Thoracic aorta (tissue), 2 donors: ENCODE data around the gene ESRRB. TPM values are rescaled to one million over a fixed set of nuclear protein-coding genes. Genes with fewer than 3 reads are reported as not detected.

Experiments used
- ATAC-seq: fragments of 150-250 bp; one replicate; pipeline ENCODE4 v1.8.0; 2017; ENCODE audit warnings: low read depth; ENCODE audit not compliant: insufficient number of reproducible peaks, low FRiP score
- DNase-seq: peaks from one replicate; pipeline ENCODE4 v3.0.0-alpha.2; 2020; ENCODE audit warnings: low spot score
- H3K27ac ChIP-seq, 2 donors: fragments of 200-600 bp; sonication (generic); 1 replicate in 1 of 2; 2 replicates in 1 of 2; pipeline ENCODE4 v1.5.1; 2016; ENCODE audit warnings: mild to moderate bottlenecking in 2 of 2, moderate library complexity in 2 of 2
- H3K27me3 ChIP-seq: fragments of 200-600 bp; sonication (generic); replicated peaks from 2 replicates; pipeline ENCODE4 v1.6.0; 2016; ENCODE audit warnings: mild to moderate bottlenecking; ENCODE audit not compliant: insufficient read depth
- H3K36me3 ChIP-seq: fragments of 200-600 bp; sonication (generic); one replicate; pipeline ENCODE4 v1.5.1; 2016
- H3K4me1 ChIP-seq, 2 donors: fragments of 200-600 bp; sonication (generic); 1 replicate in 1 of 2; 2 replicates in 1 of 2; pipeline versions ENCODE4 v1.5.1 to v1.6.0; 2016; ENCODE audit warnings: low read depth in 2 of 2, mild to moderate bottlenecking in 1 of 2; ENCODE audit not compliant: control insufficient read depth in 1 of 2
- H3K4me3 ChIP-seq: fragments of 200-600 bp; sonication (generic); 2 replicates; pipeline ENCODE4 v1.5.1; 2016; ENCODE audit warnings: mild to moderate bottlenecking
- H3K9me3 ChIP-seq: fragments of 200-600 bp; sonication (generic); 2 replicates; pipeline ENCODE4 v1.5.1; 2016
- CTCF ChIP-seq: fragments of 200-600 bp; sonication (generic); IDR thresholded peaks from one replicate; pipeline ENCODE4 v1.5.1; 2019; ENCODE audit warnings: antibody characterized with exemption
- total RNA-seq, 2 donors: library from RNA; depleted of rRNA; stranded (reverse); fragments of >200 nt; gene quantifications; one replicate each; pipeline versions ENCODE4 v1.1.0 to v1.2.3, GENCODE V29; 2016

ESRRB gene
- total RNA-seq, 2 donors from 2014 or later, result 4.6 TPM; not detected in 1

- Histone ChIP-seq H3K27me3 (no peaks in the 10 kb centered on the region), H3K9me3 (no peaks in the 10 kb centered on the region), H3K4me3 (no peak overlapping the region), H3K36me3 (no peaks in the 10 kb centered on the region), H3K27ac (no peak overlapping the region), H3K4me1 (no peaks in the 10 kb centered on the region)
- no peak for ATAC-seq
- no peak for TF ChIP-seq CTCF
- DNase-seq, result no peak
These were observed 91.8 kb downstream of the ESRRB start for GRCh38 chr14:76467711-76468155.

- no peak for ATAC-seq
These were observed 96.3 kb downstream of the ESRRB start for GRCh38 chr14:76472199-76472723.

GRCh38 chr14:76473481-76474263 lies 97.7 kb downstream of the ESRRB start:
- Histone ChIP-seq H3K4me3 (peak overlapping the region; percentile 63), H3K27ac (no peak overlapping the region), H3K9me3 (no peaks in the 10 kb centered on the region), H3K36me3 (no peaks in the 10 kb centered on the region), H3K4me1 (no peaks in the 10 kb centered on the region), H3K27me3 (no peaks in the 10 kb centered on the region)
- no peak for DNase-seq
- TF ChIP-seq CTCF, result no peak
- no peak for ATAC-seq

More at GRCh38 chr14:76472199-76472723, 96.3 kb downstream of the ESRRB start:
- H3K27me3 ChIP-seq, result no peaks in the 10 kb centered on the region
- no peak overlapping the region for H3K4me3 ChIP-seq
- H3K9me3 ChIP-seq, result no peaks in the 10 kb centered on the region
- no peak for TF ChIP-seq CTCF
- no peak overlapping the region for H3K27ac ChIP-seq
- DNase-seq, result no peak
- H3K4me1 ChIP-seq, result no peaks in the 10 kb centered on the region
- no peaks in the 10 kb centered on the region for H3K36me3 ChIP-seq

GRCh38 chr14:76480426-76480825 lies 104.5 kb downstream of the ESRRB start:
- no peak for TF ChIP-seq CTCF
- DNase-seq, result no peak
- H3K36me3 ChIP-seq, result no peaks in the 10 kb centered on the region
- ATAC-seq, result no peak
- no peak overlapping the region for H3K4me3 ChIP-seq
- no peaks in the 10 kb centered on the region for H3K27me3 ChIP-seq
- H3K9me3 ChIP-seq, result no peaks in the 10 kb centered on the region
- no peaks in the 10 kb centered on the region for H3K4me1 ChIP-seq
- H3K27ac ChIP-seq, result no peak overlapping the region

- DNase-seq (no peak), ATAC-seq (no peak)
- Histone ChIP-seq H3K4me3 (no peak overlapping the region), H3K36me3 (no peaks in the 10 kb centered on the region), H3K4me1 (no peaks in the 10 kb centered on the region), H3K27ac (no peak overlapping the region), H3K27me3 (no peaks in the 10 kb centered on the region), H3K9me3 (no peaks in the 10 kb centered on the region)
- TF ChIP-seq CTCF, result no peak
These were observed 108.4 kb downstream of the ESRRB start for GRCh38 chr14:76484355-76484754.
